HL-60 (cell line): ENCODE results near the gene PRDM15.

Source experiments
- DNase-seq, 2 experiments: peaks; one replicate each; pipeline ENCODE4 v3.0.0-alpha.2; 2010 to 2020; ENCODE audit warnings: low read depth in 1 of 2, low spot score in 1 of 2
- H3K27ac ChIP-seq: fragments of 250-450 bp; sonication (Bioruptor Pico); replicated peaks from 2 replicates; pipeline ENCODE4 v1.5.1; 2020; ENCODE audit warnings: mild to moderate bottlenecking, moderate library complexity
- H3K27me3 ChIP-seq: fragments of 250-450 bp; sonication (Bioruptor Pico); 2 replicates; pipeline ENCODE4 v1.5.1; 2021; ENCODE audit warnings: mild to moderate bottlenecking, moderate library complexity; ENCODE audit not compliant: insufficient read depth, poor library complexity, severe bottlenecking
- H3K4me3 ChIP-seq: replicated peaks from 2 replicates; pipeline ENCODE4 v1.5.1; 2011; ENCODE audit warnings: mild to moderate bottlenecking, control low read depth, low read length; ENCODE audit not compliant: insufficient read depth
- CTCF ChIP-seq: IDR thresholded peaks from one replicate; pipeline ENCODE4 v1.5.1; 2011; ENCODE audit warnings: low read length, control low read depth, inconsistent platforms; ENCODE audit not compliant: insufficient read depth
- GABPA ChIP-seq: IDR thresholded peaks from 2 replicates; pipeline ENCODE4 v1.6.1; 2012; ENCODE audit warnings: low read depth
- POLR2AphosphoS5 ChIP-seq: IDR thresholded peaks from 2 replicates; pipeline ENCODE4 v1.6.1; 2012; ENCODE audit warnings: low read depth
- SPI1 ChIP-seq: IDR thresholded peaks from 2 replicates; pipeline ENCODE4 v1.6.1; 2012; ENCODE audit warnings: low read depth, mild to moderate bottlenecking, borderline replicate concordance
- TF ChIP-seq, protein P1 (sequence below): IDR thresholded peaks from 2 replicates; pipeline ENCODE4 v1.6.1; 2012; ENCODE audit warnings: low read depth; ENCODE audit not compliant: insufficient replicate concordance

PRDM15 gene

DNA sequence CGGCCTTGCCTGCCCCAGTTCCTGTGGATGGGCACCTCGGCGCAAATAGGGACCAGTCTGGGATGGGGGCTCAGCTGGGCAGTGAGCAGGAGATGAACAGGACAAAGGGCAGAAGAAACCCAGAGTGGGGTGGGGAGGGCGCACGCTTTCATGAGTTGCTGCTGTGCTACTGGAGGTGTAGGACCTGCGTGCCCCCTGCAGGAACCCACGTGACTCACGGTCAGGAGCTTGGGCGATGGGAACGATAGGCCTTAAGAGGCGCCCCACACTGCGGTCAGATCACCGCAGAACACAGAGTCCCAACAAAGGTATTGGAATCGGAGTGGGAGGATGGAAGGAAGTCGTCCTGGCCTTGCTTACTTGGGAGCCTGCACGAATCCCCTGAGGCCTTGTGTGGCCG, 17.2 kb downstream of the PRDM15 start:
- Histone ChIP-seq H3K27me3 (no peaks in the 10 kb centered on the region), H3K4me3 (no peak overlapping the region), H3K27ac (no peak overlapping the region)
- TF ChIP-seq CTCF (no peak), GABPA (no peak), SPI1 (no peak), POLR2AphosphoS5 (no peak)
- TF ChIP-seq, protein P1, sequence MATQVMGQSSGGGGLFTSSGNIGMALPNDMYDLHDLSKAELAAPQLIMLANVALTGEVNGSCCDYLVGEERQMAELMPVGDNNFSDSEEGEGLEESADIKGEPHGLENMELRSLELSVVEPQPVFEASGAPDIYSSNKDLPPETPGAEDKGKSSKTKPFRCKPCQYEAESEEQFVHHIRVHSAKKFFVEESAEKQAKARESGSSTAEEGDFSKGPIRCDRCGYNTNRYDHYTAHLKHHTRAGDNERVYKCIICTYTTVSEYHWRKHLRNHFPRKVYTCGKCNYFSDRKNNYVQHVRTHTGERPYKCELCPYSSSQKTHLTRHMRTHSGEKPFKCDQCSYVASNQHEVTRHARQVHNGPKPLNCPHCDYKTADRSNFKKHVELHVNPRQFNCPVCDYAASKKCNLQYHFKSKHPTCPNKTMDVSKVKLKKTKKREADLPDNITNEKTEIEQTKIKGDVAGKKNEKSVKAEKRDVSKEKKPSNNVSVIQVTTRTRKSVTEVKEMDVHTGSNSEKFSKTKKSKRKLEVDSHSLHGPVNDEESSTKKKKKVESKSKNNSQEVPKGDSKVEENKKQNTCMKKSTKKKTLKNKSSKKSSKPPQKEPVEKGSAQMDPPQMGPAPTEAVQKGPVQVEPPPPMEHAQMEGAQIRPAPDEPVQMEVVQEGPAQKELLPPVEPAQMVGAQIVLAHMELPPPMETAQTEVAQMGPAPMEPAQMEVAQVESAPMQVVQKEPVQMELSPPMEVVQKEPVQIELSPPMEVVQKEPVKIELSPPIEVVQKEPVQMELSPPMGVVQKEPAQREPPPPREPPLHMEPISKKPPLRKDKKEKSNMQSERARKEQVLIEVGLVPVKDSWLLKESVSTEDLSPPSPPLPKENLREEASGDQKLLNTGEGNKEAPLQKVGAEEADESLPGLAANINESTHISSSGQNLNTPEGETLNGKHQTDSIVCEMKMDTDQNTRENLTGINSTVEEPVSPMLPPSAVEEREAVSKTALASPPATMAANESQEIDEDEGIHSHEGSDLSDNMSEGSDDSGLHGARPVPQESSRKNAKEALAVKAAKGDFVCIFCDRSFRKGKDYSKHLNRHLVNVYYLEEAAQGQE: no peak
- DNase-seq: no peak

GRCh38 chr21:41861255-41861654, 17.9 kb downstream of the PRDM15 start:
- no peaks in the 10 kb centered on the region for H3K27me3 ChIP-seq
- no peak for DNase-seq
- no peak overlapping the region for H3K27ac ChIP-seq
- no peak overlapping the region for H3K4me3 ChIP-seq
- TF ChIP-seq CTCF (no peak), GABPA (no peak), POLR2AphosphoS5 (no peak), SPI1 (no peak)
- TF ChIP-seq, protein P1: no peak

GRCh38 chr21:41859297-41859980, 19.7 kb downstream of the PRDM15 start:
- TF ChIP-seq GABPA (no peak), SPI1 (no peak), POLR2AphosphoS5 (no peak), CTCF (no peak)
- TF ChIP-seq, protein P1: no peak
- H3K27me3 ChIP-seq: no peaks in the 10 kb centered on the region
- DNase-seq: no peak
- no peak overlapping the region for H3K4me3 ChIP-seq
- no peak overlapping the region for H3K27ac ChIP-seq
